ENCODE data around the gene MGAM2.
"Not testable (repeated sequence)": the region's sequence is repeated elsewhere in the genome, so short reads cannot be mapped to it uniquely, and the experiment has no call there.

MGAM2 gene

GRCh38 chr7:142088022-142088714 lies 23.4 kb upstream of the MGAM2 start:
- DNase-seq (ENCODE audit: low read depth), result no peak
- no peak overlapping the region for H3K4me3 ChIP-seq (ENCODE audit: low read depth, low read length)
- no peak for TF ChIP-seq CTCF (conservative IDR thresholded peaks at IDR 0.05; ENCODE audit: low read depth, low read length)

GRCh38 chr7:142089035-142089434 lies 22.5 kb upstream of the MGAM2 start:
- no peak for DNase-seq (ENCODE audit: low read depth)
- TF ChIP-seq CTCF (conservative IDR thresholded peaks at IDR 0.05; ENCODE audit: low read depth, low read length), result no peak
- no peak overlapping the region for H3K4me3 ChIP-seq (ENCODE audit: low read depth, low read length)

GRCh38 chr7:142091961-142092360 lies 19.6 kb upstream of the MGAM2 start:
- TF ChIP-seq CTCF (conservative IDR thresholded peaks at IDR 0.05; ENCODE audit: low read depth, low read length), result no peak
- no peak overlapping the region for H3K4me3 ChIP-seq (ENCODE audit: low read depth, low read length)
- no peak for DNase-seq (ENCODE audit: low read depth)

- TF ChIP-seq CTCF (conservative IDR thresholded peaks at IDR 0.05; ENCODE audit: low read depth, low read length), result no peak
- no peak overlapping the region for H3K4me3 ChIP-seq (ENCODE audit: low read depth, low read length)
- DNase-seq (ENCODE audit: low read depth), result no peak
Observed at GRCh38 chr7:142094861-142095260, 16.7 kb upstream of the MGAM2 start.

- no peak overlapping the region for H3K4me3 ChIP-seq (ENCODE audit: low read depth, low read length)
- no peak for DNase-seq (ENCODE audit: low read depth)
- no peak for TF ChIP-seq CTCF (conservative IDR thresholded peaks at IDR 0.05; ENCODE audit: low read depth, low read length)
Observed at GRCh38 chr7:142097571-142097970, 13.9 kb upstream of the MGAM2 start.

GRCh38 chr7:142098004-142098403 lies 13.5 kb upstream of the MGAM2 start:
- no peak overlapping the region for H3K4me3 ChIP-seq (ENCODE audit: low read depth, low read length)
- no peak for TF ChIP-seq CTCF (conservative IDR thresholded peaks at IDR 0.05; ENCODE audit: low read depth, low read length)
- no peak for DNase-seq (ENCODE audit: low read depth)

- not testable (repeated sequence) for DNase-seq (ENCODE audit: low read depth); H3K4me3 ChIP-seq (ENCODE audit: low read depth, low read length)
Observed at GRCh38 chr7:142099347-142099746, 12.2 kb upstream of the MGAM2 start.
